Measurements from ENCODE around the gene IFIT1B.

DNA sequence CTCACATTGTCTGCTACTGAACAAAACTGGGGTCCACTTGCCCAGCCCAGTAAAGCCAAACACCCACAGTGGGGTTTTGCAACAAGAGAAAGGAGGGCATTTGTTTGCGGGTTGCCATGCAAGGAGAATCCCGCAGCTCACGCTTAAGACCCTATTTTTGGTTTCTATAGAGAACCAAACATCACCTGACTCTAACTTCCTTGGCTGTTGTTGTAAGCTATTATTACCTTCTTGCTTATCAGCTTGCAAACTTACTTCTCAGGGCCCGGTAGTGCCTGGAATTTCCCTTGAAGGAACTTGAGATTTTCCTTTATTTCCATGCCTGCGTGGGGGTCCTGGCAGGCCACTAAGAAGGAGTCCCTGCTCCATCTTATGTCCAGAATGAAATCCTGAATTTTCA lies 29.4 kb upstream of the IFIT1B start:
- TF ChIP-seq GATA2 (IDR thresholded peaks at IDR 0.05; ENCODE audit: low read depth, low read length), result no peak
- no peak for TF ChIP-seq GATA3 (IDR thresholded peaks at IDR 0.05; ENCODE audit: low read depth, low read length)

All from SH-SY5Y (cell line).